EL (cell line): ENCODE data around the gene TADA1.
"Not testable (repeated sequence)": the region's sequence is repeated elsewhere in the genome, so short reads cannot be mapped to it uniquely, and the experiment has no call there.

Experiments used
- DNase-seq: peaks from one replicate; pipeline ENCODE4 v3.0.0-alpha.2; 2016

TADA1 gene

DNA sequence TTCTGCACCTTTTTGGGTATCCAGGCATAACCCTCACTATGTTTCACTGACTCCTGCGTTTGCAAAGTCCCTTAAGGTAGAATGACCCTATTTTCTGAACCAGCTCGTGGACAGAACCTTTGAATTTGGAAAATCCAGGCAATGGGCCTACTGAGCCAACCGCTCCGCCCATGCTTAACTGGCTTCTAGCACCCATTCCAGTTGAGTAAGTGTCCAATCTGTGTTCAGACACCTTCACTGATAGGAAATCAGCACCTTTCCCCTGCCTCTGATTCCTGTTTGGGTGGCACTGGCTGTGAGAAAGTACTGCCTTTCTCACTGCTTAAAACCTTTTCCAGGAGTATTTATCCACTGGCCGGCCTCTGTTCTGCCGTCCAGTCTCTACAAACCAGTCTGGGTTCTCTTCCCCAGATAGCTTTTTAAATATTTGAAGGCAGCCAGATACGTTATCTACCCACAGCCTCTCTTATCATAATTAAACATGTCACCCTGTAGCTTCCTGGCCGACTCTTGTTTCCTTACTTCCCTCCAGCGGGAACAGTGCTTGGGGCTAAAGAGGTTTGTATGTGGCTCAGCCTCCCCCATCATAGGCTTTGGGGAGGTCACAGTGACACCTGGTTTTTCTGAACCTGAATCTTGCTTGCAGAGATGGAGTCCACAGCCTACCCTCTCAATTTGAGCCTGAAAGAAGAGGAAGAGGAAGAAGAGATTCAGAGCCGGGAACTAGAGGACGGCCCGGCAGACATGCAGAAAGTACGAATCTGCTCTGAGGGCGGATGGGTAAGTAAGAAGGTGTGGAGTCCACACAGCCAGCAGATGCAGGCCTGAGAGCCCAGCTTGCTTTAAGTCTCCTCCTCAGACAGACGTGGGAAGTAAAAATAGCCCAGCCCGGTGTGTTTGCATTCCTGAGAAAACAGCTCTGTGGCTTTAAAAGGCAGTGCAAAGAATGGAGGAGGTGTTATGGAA, 35.5 kb downstream of the TADA1 start:
- DNase-seq, result peak; percentile 18

DNA sequence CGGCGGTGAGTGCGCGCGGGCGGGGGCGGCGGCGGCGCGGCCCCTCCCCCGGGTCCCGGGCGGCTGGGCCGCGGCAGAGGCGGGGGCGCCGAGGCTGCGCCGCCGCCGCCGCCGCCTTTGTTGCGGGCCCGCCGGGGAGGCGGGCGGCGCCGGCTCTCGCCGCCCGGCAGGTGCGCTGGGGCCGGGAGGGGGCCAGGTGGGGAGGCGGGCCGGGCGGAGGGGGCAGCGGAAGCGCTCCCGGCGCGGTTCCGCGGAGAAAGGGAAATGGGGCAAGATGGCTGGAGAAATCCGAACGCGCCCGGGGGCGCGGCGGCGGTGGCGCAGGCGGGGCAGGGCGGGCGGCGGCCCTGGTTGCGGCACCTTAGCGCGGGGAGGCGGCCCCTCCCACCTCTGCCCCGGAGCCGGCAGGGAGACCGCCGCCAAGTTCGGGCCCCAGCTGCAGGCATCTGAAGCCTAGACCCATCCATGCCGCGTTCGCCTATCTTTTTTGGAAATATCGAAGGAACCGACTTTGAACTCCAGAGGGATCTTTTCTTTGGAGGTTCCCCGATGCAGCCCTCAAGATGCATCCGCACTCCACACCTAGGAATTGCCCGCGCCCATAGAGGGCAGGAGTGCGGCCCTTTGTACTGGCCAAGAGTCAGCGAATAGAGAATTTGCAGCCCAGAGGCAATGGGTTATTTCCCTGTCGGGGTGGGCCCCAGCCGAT, 36.3 kb downstream of the TADA1 start:
- peak; percentile 52 for DNase-seq

DNA sequence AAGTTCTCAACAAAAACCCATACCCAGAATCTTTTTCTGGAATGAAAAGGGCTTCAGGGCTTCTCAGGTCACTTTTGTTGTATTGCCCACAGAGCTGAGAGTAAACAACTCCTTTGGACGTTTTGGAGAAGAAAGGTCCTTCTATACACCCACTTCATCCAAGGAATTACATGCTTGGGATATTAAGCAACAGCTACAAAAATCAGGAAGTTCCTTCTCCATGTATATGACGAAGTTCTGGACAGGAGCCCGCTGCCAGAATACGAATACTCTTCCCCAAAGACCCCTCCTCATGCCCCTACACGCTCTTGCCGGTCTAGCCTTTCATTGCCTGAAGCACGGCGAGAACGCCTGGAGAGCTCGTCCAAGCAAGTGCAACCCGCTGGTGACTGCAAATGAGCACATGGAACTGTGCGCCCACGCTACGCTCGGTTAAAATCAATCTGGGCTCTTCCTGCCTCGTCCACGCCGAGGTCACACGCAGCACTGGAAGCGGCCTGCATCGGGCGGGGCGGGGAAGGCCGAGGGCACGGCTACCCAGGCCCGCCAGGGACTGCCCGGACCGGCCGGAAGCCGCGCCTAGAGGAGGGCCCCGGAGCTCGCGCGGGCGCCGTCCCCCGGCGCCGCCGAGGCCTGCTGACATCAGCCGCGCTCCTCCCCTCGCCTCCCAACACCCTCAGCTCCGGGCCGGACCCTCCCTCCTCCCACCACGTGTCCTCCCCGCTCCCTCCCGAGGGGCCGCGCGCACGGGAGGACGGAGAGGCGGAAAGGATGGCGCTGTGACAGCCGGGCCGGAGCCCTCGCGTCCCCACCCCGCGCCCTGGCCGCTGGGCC, 37.1 kb downstream of the TADA1 start, which contains the start of gene POGK:
Gene POGK, plus strand, starts transcription at position 710 of the 834 bp plus-strand sequence. CDS start 1,482 bp downstream, outside the sequence.
- peak; percentile 91 for DNase-seq

DNA sequence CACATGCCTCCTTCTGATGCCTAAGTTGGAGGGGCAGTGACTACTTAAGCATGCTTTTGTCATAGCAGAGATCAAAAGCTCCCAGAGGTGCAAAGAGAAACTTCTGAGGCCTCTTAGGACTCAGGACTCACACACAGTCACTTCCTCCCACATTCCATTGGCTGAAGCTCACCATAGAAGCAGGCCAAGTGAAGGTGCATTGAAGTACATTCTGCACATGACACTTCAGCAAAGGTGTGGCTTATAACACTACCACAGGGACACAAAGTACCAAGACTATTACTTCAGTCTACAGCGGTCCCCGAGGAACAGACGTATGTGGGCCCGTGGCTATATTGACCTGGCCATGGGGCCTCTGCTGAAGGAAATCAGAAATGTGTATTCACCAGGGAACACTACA, 39.3 kb downstream of the TADA1 start:
- DNase-seq, result peak; percentile 28

DNA sequence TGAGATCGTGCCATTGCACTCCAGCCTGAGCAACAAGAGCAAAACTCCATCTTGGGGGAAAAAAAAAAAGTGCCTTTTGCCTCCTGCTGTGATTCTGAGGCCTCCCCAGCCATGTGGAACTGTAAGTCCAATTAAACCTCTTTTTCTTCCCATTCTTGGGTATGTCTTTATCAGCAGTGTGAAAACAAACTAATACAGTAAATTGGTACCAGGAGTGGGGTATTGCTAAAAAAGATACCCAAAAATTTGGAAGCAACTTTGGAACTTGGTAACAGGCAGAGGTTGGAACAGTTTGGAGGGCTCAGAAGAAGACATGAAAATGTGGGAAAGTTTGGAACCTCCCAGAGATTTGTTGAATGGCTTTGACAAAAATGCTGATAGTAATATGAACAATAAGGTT, 46.3 kb downstream of the TADA1 start:
- DNase-seq, result not testable (repeated sequence)

DNA sequence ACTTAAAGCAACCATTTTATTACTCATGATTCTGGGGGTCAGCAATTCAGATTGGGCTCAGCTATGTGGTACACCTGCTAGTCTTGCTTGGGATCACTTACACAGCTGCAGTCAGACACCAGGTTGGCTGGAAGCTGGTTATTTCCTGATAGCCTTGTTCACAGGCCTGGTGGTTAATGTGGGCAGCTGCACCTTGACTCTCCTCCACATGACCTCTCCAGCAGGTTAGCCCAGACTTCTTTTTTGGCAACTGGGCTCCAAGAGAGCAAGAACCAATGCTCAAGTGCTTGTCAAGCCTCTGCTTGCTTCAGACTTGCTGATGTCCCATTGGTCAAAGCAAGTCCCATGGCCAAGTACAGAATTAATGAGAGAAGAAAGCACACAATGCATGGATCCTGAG, 48.6 kb downstream of the TADA1 start:
- DNase-seq, result no peak

DNA sequence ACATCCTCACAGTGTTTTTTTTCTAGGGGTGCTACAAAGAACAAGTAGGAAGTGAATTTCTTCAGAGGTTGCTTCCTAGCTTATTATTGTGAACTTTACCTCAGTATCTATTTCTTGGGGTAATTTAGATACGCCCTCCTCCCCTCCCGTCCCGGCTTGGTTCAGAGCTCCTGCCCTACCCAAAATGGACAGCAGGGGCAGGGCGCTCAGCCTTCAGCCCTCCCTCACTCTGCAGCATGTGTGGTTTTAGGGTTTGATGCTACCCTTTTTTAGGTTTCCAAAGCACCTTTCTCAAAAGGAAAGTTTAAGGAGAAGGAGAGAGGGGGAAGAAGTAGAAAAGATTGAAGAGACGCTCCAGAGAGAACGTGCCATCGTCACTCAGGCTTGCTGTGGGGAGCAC, 53.7 kb downstream of the TADA1 start:
- DNase-seq, result no peak

DNA sequence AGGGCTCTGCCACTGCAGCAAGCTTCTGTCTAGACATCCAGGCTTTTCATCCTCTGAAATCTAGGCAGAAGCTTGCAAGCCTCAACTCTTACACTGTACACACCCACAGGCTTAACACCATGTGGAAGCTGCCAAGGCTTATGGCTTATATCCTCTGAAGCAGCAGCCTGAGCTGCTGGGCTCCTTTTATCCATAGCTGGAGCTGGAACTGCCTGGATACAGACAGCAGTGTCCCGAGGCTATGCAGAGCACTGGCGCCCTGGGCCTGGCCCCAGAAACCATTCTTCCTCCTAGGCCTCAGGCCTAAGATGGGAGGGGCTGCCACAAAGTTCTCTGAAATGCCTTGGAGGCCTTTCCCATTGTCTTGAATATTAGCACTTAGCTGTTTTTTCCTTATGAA, 56.1 kb downstream of the TADA1 start:
- DNase-seq, result no peak

DNA sequence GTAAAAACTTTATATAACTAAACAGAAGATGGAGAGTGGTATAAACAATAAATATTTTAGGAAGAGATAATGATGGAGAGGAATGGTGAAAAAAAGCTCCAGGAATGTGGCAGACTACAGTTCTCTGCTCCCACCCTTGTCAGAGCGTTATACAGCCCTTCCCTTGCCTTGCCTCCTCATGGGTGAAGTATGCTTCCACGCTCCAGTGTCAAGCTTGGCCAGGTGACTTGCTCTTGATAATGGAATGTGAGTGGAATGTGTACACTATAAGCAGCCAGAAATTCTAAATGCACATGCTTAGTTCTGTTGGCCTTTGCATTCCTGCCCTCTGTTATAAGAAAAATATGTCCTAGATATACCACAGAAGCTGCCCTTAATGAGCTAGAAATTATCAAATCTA, 61.5 kb downstream of the TADA1 start:
- peak; percentile 28 for DNase-seq

DNA sequence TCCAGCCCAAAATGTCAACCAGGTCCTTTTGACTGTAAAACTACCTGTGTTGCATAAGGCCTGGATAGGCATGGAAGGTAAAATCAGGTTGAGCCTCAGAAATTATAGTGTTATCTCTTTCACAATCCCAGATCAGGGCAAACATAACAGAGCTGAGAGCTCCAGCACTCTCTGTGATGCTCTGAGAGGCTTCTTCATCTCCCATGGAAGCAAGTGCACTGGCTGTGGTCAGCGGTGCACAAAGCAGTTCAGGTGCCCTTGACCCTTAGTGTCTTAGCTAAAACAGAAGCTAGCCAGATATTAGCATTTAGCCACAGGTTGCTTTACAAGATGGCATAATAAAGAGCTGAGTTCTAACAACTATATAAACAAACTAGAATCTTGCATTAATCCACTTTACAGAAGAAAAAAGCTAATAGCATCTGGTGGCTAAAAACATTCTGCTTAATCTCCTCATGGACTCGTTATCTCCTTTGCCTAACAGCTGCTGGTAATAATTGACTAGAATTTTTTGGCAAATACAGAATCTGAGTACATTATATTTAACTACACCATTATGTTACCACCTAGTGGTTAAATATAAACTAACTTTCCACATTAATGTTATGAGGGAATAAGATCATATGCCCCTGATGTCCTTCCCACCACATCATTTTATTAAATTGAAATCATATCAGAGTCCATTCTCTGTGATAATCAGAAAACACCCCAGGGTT, 62.4 kb downstream of the TADA1 start:
- DNase-seq, result no peak

DNA sequence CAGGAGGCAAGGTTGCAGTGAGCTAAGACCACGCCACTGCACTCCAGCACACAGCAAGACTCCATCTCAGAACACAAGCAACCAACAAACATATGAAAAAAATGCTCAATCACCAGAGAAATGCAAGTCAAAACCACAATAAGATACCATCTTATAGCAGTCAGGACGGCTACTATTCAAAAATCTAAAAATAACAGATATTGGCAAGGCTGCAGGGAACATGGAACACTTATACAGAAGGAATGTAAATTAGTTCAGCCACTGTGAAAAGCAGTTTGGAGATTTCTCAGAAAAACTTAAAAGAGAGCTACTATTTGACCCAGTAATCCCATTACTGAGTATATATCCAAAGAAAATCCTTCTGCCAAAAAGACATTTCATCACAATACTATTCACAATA, 64.4 kb downstream of the TADA1 start:
- peak; percentile 4 for DNase-seq

DNA sequence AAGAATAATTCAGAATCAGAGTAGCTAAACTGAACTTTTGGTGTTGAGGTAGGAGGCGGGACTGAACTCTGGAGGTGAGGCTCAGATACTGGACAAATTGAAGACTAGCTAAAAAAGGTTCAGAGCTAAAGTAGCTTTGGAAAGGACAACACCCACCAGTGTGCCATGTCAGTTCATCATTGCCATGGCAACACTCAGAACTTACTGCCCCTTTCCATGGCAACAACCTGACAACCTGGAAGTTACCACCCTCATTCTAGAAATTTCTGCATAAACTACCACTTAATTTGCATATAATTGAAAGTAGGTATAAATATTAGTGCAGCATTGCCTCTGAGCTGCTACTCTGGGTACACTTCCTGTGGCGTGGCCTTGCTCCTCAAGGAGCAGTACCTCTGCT, 67.1 kb downstream of the TADA1 start:
- no peak for DNase-seq
